H54 (cell line): ENCODE measurements around the gene ATF7IP.

Experiments used
- DNase-seq: peaks from one replicate; pipeline ENCODE4 v3.0.0; 2011; ENCODE audit warnings: low spot score, mixed read lengths; ENCODE audit not compliant: insufficient read length
- FAIRE-seq: peaks from 3 replicates; lab custom pipeline; 2011; peaks lifted over from hg19 to GRCh38; lab: Jason Lieb, UNC
- POLR2A ChIP-seq: IDR thresholded peaks from 2 replicates; pipeline ENCODE4 v1.6.1; 2011; ENCODE audit warnings: low read depth, mild to moderate bottlenecking, low read length

ATF7IP gene

GRCh38 chr12:14514946-14515345 is 149.5 kb downstream of the ATF7IP start:
- FAIRE-seq, result no peak
- no peak for TF ChIP-seq POLR2A
- no peak for DNase-seq

- DNase-seq (no peak), FAIRE-seq (no peak)
- no peak for TF ChIP-seq POLR2A
Measured at GRCh38 chr12:14521822-14522221, 156.3 kb downstream of the ATF7IP start.

GRCh38 chr12:14525964-14526363 is 160.5 kb downstream of the ATF7IP start:
- DNase-seq, result no peak
- FAIRE-seq, result no peak
- no peak for TF ChIP-seq POLR2A

- DNase-seq (no peak), FAIRE-seq (no peak)
- TF ChIP-seq POLR2A, result no peak
Measured at GRCh38 chr12:14532152-14532551, 166.7 kb downstream of the ATF7IP start.

GRCh38 chr12:14537088-14537487 is 171.6 kb downstream of the ATF7IP start:
- FAIRE-seq (no peak), DNase-seq (no peak)
- no peak for TF ChIP-seq POLR2A

- TF ChIP-seq POLR2A, result no peak
- FAIRE-seq (no peak), DNase-seq (no peak)
Measured at GRCh38 chr12:14540801-14541462, 175.4 kb downstream of the ATF7IP start.

- FAIRE-seq, result no peak
- DNase-seq, result no peak
- no peak for TF ChIP-seq POLR2A
Measured at GRCh38 chr12:14545144-14546124, 180.0 kb downstream of the ATF7IP start.

GRCh38 chr12:14547571-14547970 is 182.1 kb downstream of the ATF7IP start:
- TF ChIP-seq POLR2A, result no peak
- FAIRE-seq, result no peak
- no peak for DNase-seq

GRCh38 chr12:14548609-14549008 is 183.1 kb downstream of the ATF7IP start:
- no peak for FAIRE-seq
- DNase-seq, result no peak
- no peak for TF ChIP-seq POLR2A
